Peyer's patch (tissue), 4 donors: Measurements from ENCODE around the gene COG2. TPM values are rescaled to one million over a fixed set of nuclear protein-coding genes. Genes with fewer than 3 reads are reported as not detected.

ENCODE experiments used
- DNase-seq, 3 donors: peaks; one replicate each; pipeline ENCODE4 v3.0.0-alpha.2; 2017 to 2019
- H3K27ac ChIP-seq, 4 donors: fragments of 200-600 bp; sonication (generic); one replicate each; pipeline ENCODE4 v1.5.1; 2016 to 2019
- H3K27me3 ChIP-seq, 2 donors: fragments of 200-600 bp; sonication (generic); one replicate each; pipeline ENCODE4 v1.5.1; 2019
- H3K36me3 ChIP-seq, 3 donors: fragments of 200-600 bp; sonication (generic); one replicate each; pipeline ENCODE4 v1.5.1; 2016 to 2019
- H3K4me1 ChIP-seq, 4 donors: fragments of 200-600 bp; sonication (generic); one replicate each; pipeline ENCODE4 v1.5.1; 2016 to 2019
- H3K4me3 ChIP-seq, 4 donors: fragments of 200-600 bp; sonication (generic); 1 replicate in 3 of 4; 2 replicates in 1 of 4; pipeline ENCODE4 v1.5.1; 2016 to 2019; ENCODE audit warnings: mild to moderate bottlenecking in 1 of 4
- H3K9me3 ChIP-seq, 4 donors: fragments of 200-600 bp; sonication (generic); one replicate each; pipeline ENCODE4 v1.5.1; 2016 to 2019; ENCODE audit warnings: mild to moderate bottlenecking in 1 of 4
- POLR2A ChIP-seq, 2 donors: fragments of 450-650 bp; IDR thresholded peaks; one replicate each; pipeline ENCODE4 v1.5.1; 2017; ENCODE audit warnings: antibody characterized with exemption in 2 of 2, mild to moderate bottlenecking in 2 of 2, moderate library complexity in 2 of 2
- total RNA-seq, 4 donors: library from RNA; depleted of rRNA; stranded (reverse); fragments of >200 nt; gene quantifications; one replicate each; pipeline ENCODE4 v1.1.0, GENCODE V29; 2016
- TF ChIP-seq, protein P1 (sequence below), 6 experiments: fragments of 450-650 bp in 4 of 6; fragments of 200-600 bp in 2 of 6; sonication (generic) in 1 of 6; IDR thresholded peaks; one replicate each; pipeline ENCODE4 v1.5.1; 2017 to 2019; ENCODE audit warnings: antibody characterized with exemption in 6 of 6, mild to moderate bottlenecking in 3 of 6, moderate library complexity in 1 of 6

Gene COG2
- total RNA-seq, 4 donors from 2014 or later: 30.5 to 43.9 (median 40.0) TPM

DNA sequence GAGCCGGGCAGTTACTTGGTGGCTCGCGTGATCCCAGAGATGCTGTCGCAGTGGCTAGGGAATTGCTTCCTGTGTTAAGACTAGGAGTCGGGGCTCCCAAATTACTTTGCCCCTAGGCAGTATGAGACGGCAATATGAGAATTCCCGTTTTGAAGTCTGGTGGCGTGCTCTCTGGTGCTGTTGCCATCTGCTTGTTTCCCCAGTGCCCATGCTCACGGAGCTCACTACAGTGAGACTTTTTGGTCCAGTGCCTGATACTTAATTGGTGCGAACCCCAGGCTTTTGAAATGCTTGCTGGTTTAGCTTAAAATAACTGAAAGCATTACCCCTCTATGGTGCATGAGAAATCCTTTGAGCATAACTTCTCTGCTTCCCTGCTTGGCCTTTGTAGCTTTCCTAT is 49.3 kb downstream of the COG2 start:
- Histone ChIP-seq H3K36me3 (peaks cover 0 to 75% (median 0%) of the 10 kb centered on the region in 3 donors), H3K27ac (no peak overlapping the region), H3K4me3 (no peak overlapping the region), H3K4me1 (no peaks in the 10 kb centered on the region), H3K9me3 (no peaks in the 10 kb centered on the region), H3K27me3 (no peaks in the 10 kb centered on the region)
- no peak for TF ChIP-seq POLR2A (IDR thresholded peaks at IDR 0.05)
- TF ChIP-seq, protein P1, sequence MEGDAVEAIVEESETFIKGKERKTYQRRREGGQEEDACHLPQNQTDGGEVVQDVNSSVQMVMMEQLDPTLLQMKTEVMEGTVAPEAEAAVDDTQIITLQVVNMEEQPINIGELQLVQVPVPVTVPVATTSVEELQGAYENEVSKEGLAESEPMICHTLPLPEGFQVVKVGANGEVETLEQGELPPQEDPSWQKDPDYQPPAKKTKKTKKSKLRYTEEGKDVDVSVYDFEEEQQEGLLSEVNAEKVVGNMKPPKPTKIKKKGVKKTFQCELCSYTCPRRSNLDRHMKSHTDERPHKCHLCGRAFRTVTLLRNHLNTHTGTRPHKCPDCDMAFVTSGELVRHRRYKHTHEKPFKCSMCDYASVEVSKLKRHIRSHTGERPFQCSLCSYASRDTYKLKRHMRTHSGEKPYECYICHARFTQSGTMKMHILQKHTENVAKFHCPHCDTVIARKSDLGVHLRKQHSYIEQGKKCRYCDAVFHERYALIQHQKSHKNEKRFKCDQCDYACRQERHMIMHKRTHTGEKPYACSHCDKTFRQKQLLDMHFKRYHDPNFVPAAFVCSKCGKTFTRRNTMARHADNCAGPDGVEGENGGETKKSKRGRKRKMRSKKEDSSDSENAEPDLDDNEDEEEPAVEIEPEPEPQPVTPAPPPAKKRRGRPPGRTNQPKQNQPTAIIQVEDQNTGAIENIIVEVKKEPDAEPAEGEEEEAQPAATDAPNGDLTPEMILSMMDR (IDR thresholded peaks at IDR 0.05): no peak
- no peak for DNase-seq

- no peaks in the 10 kb centered on the region for H3K9me3 ChIP-seq
- H3K4me3 ChIP-seq: no peak overlapping the region
- no peak overlapping the region for H3K27ac ChIP-seq
- DNase-seq: no peak
- H3K4me1 ChIP-seq: no peaks in the 10 kb centered on the region
- TF ChIP-seq, protein P1 (IDR thresholded peaks at IDR 0.05): no peak
- TF ChIP-seq POLR2A (IDR thresholded peaks at IDR 0.05): no peak
- no peaks in the 10 kb centered on the region for H3K27me3 ChIP-seq
- peaks cover 0 to 59% (median 0%) of the 10 kb centered on the region in 3 donors for H3K36me3 ChIP-seq
These were observed 50.9 kb downstream of the COG2 start for GRCh38 chr1:230693221-230693620.

DNA sequence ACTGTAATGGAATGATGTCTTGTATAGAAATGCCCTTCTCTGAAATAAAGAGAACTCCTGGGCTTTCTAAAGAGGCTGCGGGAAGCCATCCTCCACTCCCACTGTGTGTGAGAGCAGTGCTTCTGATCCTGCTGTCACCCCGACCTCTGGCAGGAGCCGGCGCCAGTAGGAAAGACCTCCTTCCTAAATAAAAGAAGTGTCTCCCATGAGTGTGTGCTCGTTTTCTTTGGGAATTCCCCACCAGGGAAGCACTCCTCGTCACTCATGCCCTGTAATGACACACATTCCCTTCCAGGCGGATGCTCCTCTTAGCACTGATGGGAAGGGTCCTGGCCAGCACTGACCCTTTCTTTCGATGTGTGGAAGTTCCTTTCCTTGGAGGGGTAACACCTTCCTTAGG is 51.5 kb downstream of the COG2 start:
- TF ChIP-seq, protein P1 (IDR thresholded peaks at IDR 0.05): no peak
- TF ChIP-seq POLR2A (IDR thresholded peaks at IDR 0.05): no peak
- no peak overlapping the region for H3K4me3 ChIP-seq
- peaks cover 0 to 54% (median 0%) of the 10 kb centered on the region in 3 donors for H3K36me3 ChIP-seq
- no peak overlapping the region for H3K27ac ChIP-seq
- no peak for DNase-seq
- H3K4me1 ChIP-seq: no peaks in the 10 kb centered on the region
- H3K9me3 ChIP-seq: no peaks in the 10 kb centered on the region
- H3K27me3 ChIP-seq: no peaks in the 10 kb centered on the region

GRCh38 chr1:230694464-230694863 is 52.2 kb downstream of the COG2 start:
- Histone ChIP-seq H3K4me1 (no peaks in the 10 kb centered on the region), H3K4me3 (no peak overlapping the region), H3K27me3 (no peaks in the 10 kb centered on the region), H3K27ac (no peak overlapping the region), H3K36me3 (peaks cover 0 to 47% (median 0%) of the 10 kb centered on the region in 3 donors), H3K9me3 (no peaks in the 10 kb centered on the region)
- no peak for TF ChIP-seq POLR2A (IDR thresholded peaks at IDR 0.05)
- TF ChIP-seq, protein P1 (IDR thresholded peaks at IDR 0.05): no peak
- no peak for DNase-seq

- Histone ChIP-seq H3K27ac (no peak overlapping the region), H3K4me1 (no peaks in the 10 kb centered on the region), H3K4me3 (no peak overlapping the region), H3K27me3 (no peaks in the 10 kb centered on the region), H3K36me3 (peaks cover 0 to 42% (median 0%) of the 10 kb centered on the region in 3 donors), H3K9me3 (no peaks in the 10 kb centered on the region)
- no peak for DNase-seq
- TF ChIP-seq, protein P1 (IDR thresholded peaks at IDR 0.05): no peak
- no peak for TF ChIP-seq POLR2A (IDR thresholded peaks at IDR 0.05)
These were observed 52.7 kb downstream of the COG2 start for GRCh38 chr1:230694991-230695390.

- H3K9me3 ChIP-seq: no peaks in the 10 kb centered on the region
- H3K36me3 ChIP-seq: peaks cover 0 to 29% (median 0%) of the 10 kb centered on the region in 3 donors
- H3K27ac ChIP-seq: no peak overlapping the region
- H3K27me3 ChIP-seq: no peaks in the 10 kb centered on the region
- TF ChIP-seq, protein P1 (IDR thresholded peaks at IDR 0.05): no peak
- TF ChIP-seq POLR2A (IDR thresholded peaks at IDR 0.05): no peak
- no peaks in the 10 kb centered on the region for H3K4me1 ChIP-seq
- H3K4me3 ChIP-seq: no peak overlapping the region
- no peak for DNase-seq
These were observed 53.9 kb downstream of the COG2 start for GRCh38 chr1:230696218-230696617.
